Endothelial cell of umbilical vein (primary cell): Measurements from ENCODE around the gene DAAM1. TPM values are rescaled to one million over a fixed set of nuclear protein-coding genes. Genes with fewer than 3 reads are reported as not detected.

Source experiments
- BruUV-seq: library from RNA; stranded (reverse); fragments of 400-500 nt; replicated peaks from 2 replicates; lab custom pipeline; 2021; lab: Mats Ljungman, UMichigan
- CTCF ChIA-PET: fragments of 300-600, 350-600 bp; sonication (Branson Sonifier 250); formaldehyde crosslinking; loops from one replicate; lab custom pipeline; 2021; ENCODE audit warnings: antibody characterized with exemption, inconsistent platforms; lab: Charles Lee
- POLR2A ChIA-PET: fragments of 300-600, 350-600 bp; sonication (Branson Sonifier 250); formaldehyde crosslinking; loops from one replicate; lab custom pipeline; 2021; ENCODE audit warnings: antibody characterized with exemption, inconsistent platforms; lab: Charles Lee
- DNase-seq: peaks from one replicate; pipeline ENCODE4 v3.0.0-alpha.2; 2011; ENCODE audit warnings: low read depth, low spot score
- FAIRE-seq: peaks from 2 replicates; lab custom pipeline; 2011; peaks lifted over from hg19 to GRCh38; lab: Jason Lieb, UNC
- H2AFZ ChIP-seq: 2 replicates; pipeline ENCODE4 v1.6.0; 2012; ENCODE audit warnings: low read depth, low read length, control low read depth, inconsistent platforms
- H3K27ac ChIP-seq: 2 replicates; pipeline ENCODE4 v1.5.1; 2011; ENCODE audit warnings: low read depth, mild to moderate bottlenecking, control low read depth, low read length, moderate library complexity; ENCODE audit not compliant: insufficient read depth
- H3K27me3 ChIP-seq, 2 experiments: 2 replicates each; pipeline versions ENCODE4 v1.6.0 to v1.6.1; 2011; ENCODE audit warnings: low read length in 2 of 2, mixed read lengths in 1 of 2; ENCODE audit not compliant: control insufficient read depth in 2 of 2, insufficient read depth in 2 of 2
- H3K36me3 ChIP-seq, 2 experiments: 2 replicates in 1 of 2; 3 replicates in 1 of 2; pipeline ENCODE4 v1.5.1; 2011; ENCODE audit warnings: low read length in 2 of 2, mild to moderate bottlenecking in 1 of 2, moderate library complexity in 1 of 2; ENCODE audit not compliant: control insufficient read depth in 2 of 2, insufficient read depth in 2 of 2; ENCODE audit errors: extremely low read depth in 1 of 2
- H3K4me1 ChIP-seq: 3 replicates; pipeline ENCODE4 v1.5.1; 2011; ENCODE audit warnings: mild to moderate bottlenecking, low read length; ENCODE audit not compliant: control insufficient read depth, insufficient read depth; ENCODE audit errors: extremely low read depth
- H3K4me2 ChIP-seq: 2 replicates; pipeline ENCODE4 v1.6.1; 2011; ENCODE audit warnings: low read length, control low read depth, mixed read lengths; ENCODE audit not compliant: insufficient read depth
- H3K4me3 ChIP-seq, 3 experiments: fragments of 200-600 bp in 1 of 3; sonication (generic), shearing (Covaris generic) in 1 of 3; replicated peaks in 1 of 3; 2 replicates each; pipeline ENCODE4 v1.5.1; 2011 to 2016; ENCODE audit warnings: control low read depth in 3 of 3, low read length in 3 of 3, mild to moderate bottlenecking in 2 of 3, inconsistent platforms in 1 of 3, low read depth in 1 of 3, moderate library complexity in 1 of 3; ENCODE audit not compliant: insufficient read depth in 1 of 3
- H3K79me2 ChIP-seq: 2 replicates; pipeline ENCODE4 v1.6.0; 2012; ENCODE audit warnings: low read length, inconsistent platforms; ENCODE audit not compliant: control insufficient read depth, insufficient read depth
- H3K9ac ChIP-seq: replicated peaks from 2 replicates; pipeline ENCODE3; 2011; ENCODE audit warnings: low read length, control low read depth; ENCODE audit not compliant: insufficient read depth; ENCODE audit errors: extremely low read depth
- H3K9me1 ChIP-seq: replicated peaks from 3 replicates; pipeline ENCODE4 v1.6.0; 2011; ENCODE audit warnings: mild to moderate bottlenecking, low read length; ENCODE audit not compliant: control insufficient read depth, insufficient read depth; ENCODE audit errors: extremely low read depth
- H3K9me3 ChIP-seq: replicated peaks from 2 replicates; pipeline ENCODE4 v1.5.1; 2012; ENCODE audit warnings: low read length, inconsistent platforms; ENCODE audit not compliant: control insufficient read depth, insufficient read depth
- H4K20me1 ChIP-seq: replicated peaks from 2 replicates; pipeline ENCODE3; 2011; ENCODE audit warnings: mild to moderate bottlenecking, low read length; ENCODE audit not compliant: control insufficient read depth, insufficient read depth; ENCODE audit errors: extremely low read depth
- EZH2 ChIP-seq: IDR thresholded peaks from 2 replicates; pipeline ENCODE4 v1.6.1; 2012; ENCODE audit warnings: borderline replicate concordance, low read depth, mild to moderate bottlenecking, moderate library complexity, low read length, inconsistent platforms; ENCODE audit not compliant: severe bottlenecking
- FOS ChIP-seq: IDR thresholded peaks from 2 replicates; pipeline ENCODE4 v1.6.1; 2011; ENCODE audit warnings: mild to moderate bottlenecking, low read length, moderate library complexity, borderline replicate concordance; ENCODE audit not compliant: insufficient read depth
- GATA2 ChIP-seq: IDR thresholded peaks from 2 replicates; pipeline ENCODE4 v1.7.0; 2011; ENCODE audit warnings: low read depth, mild to moderate bottlenecking, moderate library complexity, mixed read lengths, low read length; ENCODE audit not compliant: insufficient read length, insufficient read depth
- JUN ChIP-seq: IDR thresholded peaks from 2 replicates; pipeline ENCODE4 v1.6.1; 2011; ENCODE audit warnings: borderline replicate concordance, low read depth; ENCODE audit not compliant: insufficient read length, insufficient read depth
- MYC ChIP-seq: IDR thresholded peaks from one replicate; pipeline ENCODE4 v1.6.1; 2011; ENCODE audit warnings: mild to moderate bottlenecking, low read depth, low read length
- POLR2A ChIP-seq: IDR thresholded peaks from 2 replicates; pipeline ENCODE4 v1.6.1; 2012; ENCODE audit warnings: low read depth, mild to moderate bottlenecking, control low read depth, low read length
- POLR2AphosphoS5 ChIP-seq: IDR thresholded peaks from 2 replicates; pipeline ENCODE4 v1.6.1; 2012; ENCODE audit warnings: low read depth, mild to moderate bottlenecking, control low read depth, low read length, moderate library complexity; ENCODE audit not compliant: insufficient read depth
- dilution Hi-C: fragments of 300-500 bp; cut with MboI; formaldehyde crosslinking; loops from one replicate; pipeline ENCODE4 v1.15.0; 2019; ENCODE audit warnings: low sequenced_read_pairs; ENCODE audit not compliant: extremely low pct_ligation_motif_present
- intact Hi-C: fragments of 100-400 bp; cut with micrococcal nuclease; formaldehyde crosslinking; loops from one replicate; pipeline ENCODE4 v1.10.0; 2022
- polyA plus RNA-seq, 4 experiments: library from polyadenylated mRNA; depleted of rRNA in 3 of 4; stranded (reverse) in 3 of 4; unstranded in 1 of 4; fragments of >200 nt; gene quantifications; 2 replicates each; pipeline versions ENCODE4 v1.2.1 to v1.2.3, GENCODE V29; 2011 to 2012; ENCODE audit warnings: missing spikeins in 1 of 4
- total RNA-seq: library from RNA; stranded (reverse); gene quantifications from 2 replicates; pipeline ENCODE4 v1.2.3, GENCODE V29; 2021
- TF ChIP-seq, protein P1 (sequence below): IDR thresholded peaks from 2 replicates; pipeline ENCODE4 v1.6.1; 2011; ENCODE audit not compliant: insufficient read depth, insufficient read length
- TF ChIP-seq, protein P2 (sequence below), 2 donors: IDR thresholded peaks; 1 replicate in 1 of 2; 2 replicates in 1 of 2; pipeline ENCODE4 v1.5.1; 2011; ENCODE audit warnings: low read length in 2 of 2, mild to moderate bottlenecking in 2 of 2, moderate library complexity in 2 of 2, control low read depth in 1 of 2, inconsistent platforms in 1 of 2, low read depth in 1 of 2; ENCODE audit not compliant: insufficient read depth in 1 of 2; ENCODE audit errors: extremely low read depth in 1 of 2

DAAM1 gene
- total and polyA plus RNA-seq, 2 donors (not counting 3 experiments of a cell fraction or from before 2014, with no cell fraction given), result 10.2 to 25.3 TPM

DNA sequence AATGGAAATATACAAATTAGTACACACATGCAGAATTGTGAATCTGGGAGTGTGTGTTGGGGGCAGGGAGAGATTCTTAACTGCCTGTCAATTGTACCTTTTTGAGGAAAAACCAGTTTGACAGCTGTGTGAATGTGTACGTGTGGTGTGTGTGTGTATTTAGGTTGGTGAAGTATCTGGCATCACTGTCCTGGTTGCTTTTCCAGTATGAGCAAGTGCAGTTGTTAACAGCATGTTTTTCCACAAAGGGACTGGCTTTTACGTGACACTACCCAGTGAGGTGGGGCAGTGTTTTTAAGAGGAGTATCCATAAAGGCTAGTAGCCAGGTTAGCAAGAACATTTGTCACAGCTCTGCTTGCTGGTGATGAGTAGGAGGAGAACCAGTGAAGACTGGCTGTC lies 56.1 kb downstream of the DAAM1 start:
- FAIRE-seq (no peak), DNase-seq (no peak)
- Histone ChIP-seq H3K9me3 (no peaks in the 10 kb centered on the region), H2AFZ (no peak overlapping the region), H3K9me1 (no peaks in the 10 kb centered on the region), H3K4me3 (no peak overlapping the region), H3K27me3 (no peaks in the 10 kb centered on the region), H4K20me1 (no peaks in the 10 kb centered on the region), H3K79me2 (peaks cover 18% of the 10 kb centered on the region), H3K4me2 (no peak overlapping the region), H3K27ac (no peak overlapping the region), H3K36me3 (no peaks in the 10 kb centered on the region), H3K9ac (no peak overlapping the region), H3K4me1 (peaks cover 20% of the 10 kb centered on the region)
- TF ChIP-seq, protein P1, sequence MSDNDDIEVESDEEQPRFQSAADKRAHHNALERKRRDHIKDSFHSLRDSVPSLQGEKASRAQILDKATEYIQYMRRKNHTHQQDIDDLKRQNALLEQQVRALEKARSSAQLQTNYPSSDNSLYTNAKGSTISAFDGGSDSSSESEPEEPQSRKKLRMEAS, result no peak
- TF ChIP-seq, protein P2, sequence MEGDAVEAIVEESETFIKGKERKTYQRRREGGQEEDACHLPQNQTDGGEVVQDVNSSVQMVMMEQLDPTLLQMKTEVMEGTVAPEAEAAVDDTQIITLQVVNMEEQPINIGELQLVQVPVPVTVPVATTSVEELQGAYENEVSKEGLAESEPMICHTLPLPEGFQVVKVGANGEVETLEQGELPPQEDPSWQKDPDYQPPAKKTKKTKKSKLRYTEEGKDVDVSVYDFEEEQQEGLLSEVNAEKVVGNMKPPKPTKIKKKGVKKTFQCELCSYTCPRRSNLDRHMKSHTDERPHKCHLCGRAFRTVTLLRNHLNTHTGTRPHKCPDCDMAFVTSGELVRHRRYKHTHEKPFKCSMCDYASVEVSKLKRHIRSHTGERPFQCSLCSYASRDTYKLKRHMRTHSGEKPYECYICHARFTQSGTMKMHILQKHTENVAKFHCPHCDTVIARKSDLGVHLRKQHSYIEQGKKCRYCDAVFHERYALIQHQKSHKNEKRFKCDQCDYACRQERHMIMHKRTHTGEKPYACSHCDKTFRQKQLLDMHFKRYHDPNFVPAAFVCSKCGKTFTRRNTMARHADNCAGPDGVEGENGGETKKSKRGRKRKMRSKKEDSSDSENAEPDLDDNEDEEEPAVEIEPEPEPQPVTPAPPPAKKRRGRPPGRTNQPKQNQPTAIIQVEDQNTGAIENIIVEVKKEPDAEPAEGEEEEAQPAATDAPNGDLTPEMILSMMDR (IDR thresholded peaks at IDR 0.05; ENCODE audit: extremely low read depth in 1 of 2, insufficient read depth in 1 of 2, low read depth in 1 of 2, low read length in 2 of 2), result no peak
- TF ChIP-seq FOS (no peak), MYC (no peak), JUN (no peak), GATA2 (no peak), EZH2 (no peak), POLR2A (no peak), POLR2AphosphoS5 (no peak)
- ChIA-PET CTCF (interaction anchor here (1.3 to 2.2 kb wide), 2 partner anchors 10 to 27 kb away, joined by 3 to 6 read pairs; no protein-coding TSS in a partner anchor), POLR2A (no interaction called here)
- dilution Hi-C loops (no loop called here), intact Hi-C loops (no loop called here)
- no TSS peak for BruUV-seq
